Measurements from ENCODE around the gene MREG. TPM values are rescaled to one million over a fixed set of nuclear protein-coding genes. Genes with fewer than 3 reads are reported as not detected.

MREG gene
- total and polyA plus RNA-seq, 9 of the 15 experiments (the other 6 are each of a cell fraction or from before 2014, with no cell fraction given), result 0.77 to 3.8 (median 2.3) TPM

DNA sequence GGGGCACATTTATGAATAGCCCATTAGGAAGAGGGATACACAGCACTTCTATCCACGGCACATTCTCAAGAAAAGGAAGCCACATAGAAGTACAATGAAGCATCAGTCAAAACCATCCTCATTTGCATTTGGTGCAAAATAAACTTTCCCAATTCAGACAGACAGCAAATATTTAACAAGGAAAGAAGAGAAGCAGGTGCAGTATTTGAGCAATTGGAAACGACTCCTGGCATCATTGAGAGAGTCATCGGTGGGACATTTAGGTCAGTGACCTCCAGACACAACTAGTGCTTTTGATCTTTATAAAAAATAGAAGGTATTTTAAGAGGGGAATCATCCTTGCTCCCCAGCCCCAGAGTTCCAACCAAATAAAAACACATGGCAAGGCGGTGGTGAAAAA, 118.0 kb downstream of the MREG start:
- ATAC-seq, result no peak
- H3K36me3 ChIP-seq (ENCODE audit: control insufficient read depth, insufficient read depth, low read length), result no peaks in the 10 kb centered on the region
- no peaks in the 10 kb centered on the region for H3K9me1 ChIP-seq (ENCODE audit: control insufficient read depth, insufficient read depth, low read length)
- H3K79me2 ChIP-seq (ENCODE audit: control insufficient read depth, insufficient read depth, low read length), result no peaks in the 10 kb centered on the region
- 36% methylated on average over 4 of the region's 4 CpGs for WGBS (ENCODE audit: insufficient coverage, low coverage, missing lambda C conversion rate)
- FAIRE-seq, result no peak
- in situ Hi-C loops (cut with MboI) (no loop called here), intact Hi-C loops (cut with micrococcal nuclease) (no loop called here)
- ChIA-PET POLR2A (no interaction called here), CTCF (ENCODE audit: low intra/inter-chr PET ratio) (no interaction called here)
- no peak overlapping the region for H3K4me2 ChIP-seq (ENCODE audit: insufficient read depth, low read length)
- TF ChIP-seq MIER1 (IDR thresholded peaks at IDR 0.05; ENCODE audit: low read depth) (no peak), SMAD2 (IDR thresholded peaks at IDR 0.05; ENCODE audit: low read depth, low read length) (no peak)
- no peak for DNase-seq (ENCODE audit: extremely low read depth in 1 of 4, low spot score in 3 of 4)
- H2AFZ ChIP-seq (ENCODE audit: low read depth, low read length), result no peak overlapping the region
- H3K9me3 ChIP-seq (replicated peaks; ENCODE audit: control insufficient read depth, insufficient read depth, low read depth, low read length), result no peaks in the 10 kb centered on the region
- no peaks in the 10 kb centered on the region for H3K27me3 ChIP-seq (ENCODE audit: control insufficient read depth in 2 of 2, insufficient read depth in 2 of 2, low read length in 2 of 2)
- H3K4me3 ChIP-seq, result no peak overlapping the region
- H3K4me1 ChIP-seq (replicated peaks in 1 of 2; ENCODE audit: control insufficient read depth in 2 of 2, insufficient read depth in 2 of 2, low read length in 2 of 2), result no peaks in the 10 kb centered on the region
- H3K27ac ChIP-seq (ENCODE audit: extremely low read depth, low read depth, low read length), result no peak overlapping the region
- H4K20me1 ChIP-seq (replicated peaks; ENCODE audit: control insufficient read depth, insufficient read depth, low read length), result no peaks in the 10 kb centered on the region
- no peak overlapping the region for H3K9ac ChIP-seq (ENCODE audit: insufficient read depth in 1 of 2, low read depth in 2 of 2, low read length in 2 of 2)
- no TSS peak for BruUV-seq (replicated peaks)

Other genes with a start within 250 kb of the MREG start
- gene PECR, start 68.3 kb upstream of the MREG start, total RNA-seq (2014; rRNA removed), result 9.0 and 10.1 TPM in 2 replicates
- 7.6 and 7.8 TPM in 2 replicates for gene PECR, start 68.3 kb upstream of the MREG start, total RNA-seq (2014; rRNA removed; fragmentation: Illumina TruSeq; extraction: Trizol)
- 8.2 and 8.4 TPM in 2 replicates for gene PECR, start 68.3 kb upstream of the MREG start, total RNA-seq (2015; rRNA removed; fragmentation: Illumina TruSeq; extraction: Trizol)
- gene PECR, start 68.3 kb upstream of the MREG start, total RNA-seq (2021), result 6.2 and 6.8 TPM in 2 replicates
- gene PECR, start 68.3 kb upstream of the MREG start, polyA plus RNA-seq (2011; rRNA removed), result 7.0 and 9.0 TPM in 2 replicates
- gene PECR, start 68.3 kb upstream of the MREG start, polyA plus RNA-seq (2014; fragmentation: Illumina TruSeq; extraction: Trizol), result 8.2 and 8.4 TPM in 2 replicates
- 1 to 10 TPM; 1.1 to 2.0 TPM for gene PECR, start 68.3 kb upstream of the MREG start, polyA plus RNA-seq (2014; fragmentation: Nextera tagmentation; extraction: Ambion mirVana)
- gene PECR, start 68.3 kb upstream of the MREG start, polyA plus RNA-seq (2014; rRNA removed), result 8.7 and 10.3 TPM in 2 replicates
- gene TMEM169, start 68.4 kb upstream of the MREG start, total RNA-seq (2014; rRNA removed), result not detected in 2 replicates
- gene TMEM169, start 68.4 kb upstream of the MREG start, total RNA-seq (2014; rRNA removed; fragmentation: Illumina TruSeq; extraction: Trizol), result 0.04 and 0.13 TPM in 2 replicates
- gene TMEM169, start 68.4 kb upstream of the MREG start, total RNA-seq (2015; rRNA removed; fragmentation: Illumina TruSeq; extraction: Trizol), result 0.08 TPM in 1 of 2 replicates, not detected in the other
- 0.04 and 0.13 TPM in 2 replicates for gene TMEM169, start 68.4 kb upstream of the MREG start, total RNA-seq (2021)
- not detected in 2 replicates for gene TMEM169, start 68.4 kb upstream of the MREG start, polyA plus RNA-seq (2011; rRNA removed)
- 0.07 and 0.09 TPM in 2 replicates for gene TMEM169, start 68.4 kb upstream of the MREG start, polyA plus RNA-seq (2014; fragmentation: Illumina TruSeq; extraction: Trizol)
- gene TMEM169, start 68.4 kb upstream of the MREG start, polyA plus RNA-seq (2014; fragmentation: Nextera tagmentation; extraction: Ambion mirVana), result under 1 TPM in 1 of 2 experiments, not detected in 1; 0.01 TPM
- gene TMEM169, start 68.4 kb upstream of the MREG start, polyA plus RNA-seq (2014; rRNA removed), result not detected in 2 replicates
- 189 and 191 TPM in 2 replicates for gene XRCC5, start 95.8 kb upstream of the MREG start, total RNA-seq (2014; rRNA removed)
- gene XRCC5, start 95.8 kb upstream of the MREG start, total RNA-seq (2014; rRNA removed; fragmentation: Illumina TruSeq; extraction: Trizol), result 334 and 394 TPM in 2 replicates
- gene XRCC5, start 95.8 kb upstream of the MREG start, total RNA-seq (2015; rRNA removed; fragmentation: Illumina TruSeq; extraction: Trizol), result 274 and 297 TPM in 2 replicates
- gene XRCC5, start 95.8 kb upstream of the MREG start, total RNA-seq (2021), result 283 and 290 TPM in 2 replicates
- gene XRCC5, start 95.8 kb upstream of the MREG start, polyA plus RNA-seq (2011; rRNA removed), result 398 and 551 TPM in 2 replicates
- gene XRCC5, start 95.8 kb upstream of the MREG start, polyA plus RNA-seq (2014; fragmentation: Illumina TruSeq; extraction: Trizol), result 252 and 289 TPM in 2 replicates
- gene XRCC5, start 95.8 kb upstream of the MREG start, polyA plus RNA-seq (2014; fragmentation: Nextera tagmentation; extraction: Ambion mirVana), result 100 to 1,000 TPM; 325 to 369 TPM
- 156 and 168 TPM in 2 replicates for gene XRCC5, start 95.8 kb upstream of the MREG start, polyA plus RNA-seq (2014; rRNA removed)

All from K562 (cell line).